Left cardiac atrium (tissue), 4 donors: ENCODE measurements around the gene KCNB1. TPM values are rescaled to one million over a fixed set of nuclear protein-coding genes. Genes with fewer than 3 reads are reported as not detected.

Experiments
- ATAC-seq, 2 donors: fragments of 200-7000 bp; cut with Tn5 transposase; one replicate each; pipeline ENCODE4 v1.9.1; 2020; ENCODE audit warnings: mild to moderate bottlenecking in 2 of 2, moderate library complexity in 2 of 2
- DNase-seq: peaks from one replicate; pipeline ENCODE4 v3.0.0-alpha.2; 2020
- intact Hi-C, 2 donors: fragments of 100-400 bp; cut with DNase I; formaldehyde crosslinking; loops; one replicate each; pipeline versions ENCODE4 v1.14.1 to v1.15.1; 2022 to 2023
- total RNA-seq, 2 donors: library from RNA; stranded (reverse); fragmentation: NEBNext Ultra II Directional; extraction: Animal tissue kit (Norgen Biotek cat#: 25700); gene quantifications; one replicate each; pipeline ENCODE4 v1.2.1, GENCODE V29; 2021
- donor health status: DM: no; HTN: yes; CAD: no.
- donor health status: DM: no; HTN: yes; CAD: no; lungs with severe emphysema.
- donor health status: DM: yes; HTN: yes; CAD: no.
- donor health status: Dilated cardiomyopathy.

KCNB1 gene
- total RNA-seq, 2 donors from 2014 or later: 2.0 to 2.1 TPM

- intact Hi-C loops: loop anchor here (5.0 to 10.0 kb wide), 2 partner anchors 100 to 103 kb away; partner anchors contain the start of gene KCNB1 (in 2 of the 2)
- ATAC-seq: peak; percentile 85 to 88
- DNase-seq: peak; percentile 78
These were observed 100.6 kb downstream of the KCNB1 start for GRCh38 chr20:49381558-49382493.

- ATAC-seq (no peak), DNase-seq (no peak)
- intact Hi-C loops: loop anchor here (5.0 to 10.0 kb wide), 2 partner anchors 102 to 104 kb away; partner anchors contain the start of gene KCNB1 (in 2 of the 2)
These were observed 102.1 kb downstream of the KCNB1 start for GRCh38 chr20:49380337-49380780.

- no peak for DNase-seq
- no peak for ATAC-seq
- intact Hi-C loops: no loop called here
These were observed 103.1 kb downstream of the KCNB1 start for GRCh38 chr20:49379338-49379737.

GRCh38 chr20:49377326-49377725, 105.1 kb downstream of the KCNB1 start:
- intact Hi-C loops: no loop called here
- ATAC-seq (no peak), DNase-seq (no peak)

- intact Hi-C loops: no loop called here
- ATAC-seq: no peak
- no peak for DNase-seq
These were observed 107.3 kb downstream of the KCNB1 start for GRCh38 chr20:49375170-49375569.

- ATAC-seq (no peak), DNase-seq (no peak)
- intact Hi-C loops: no loop called here
These were observed 110.3 kb downstream of the KCNB1 start for GRCh38 chr20:49372095-49372734.

GRCh38 chr20:49368596-49368995, 113.9 kb downstream of the KCNB1 start:
- ATAC-seq (no peak), DNase-seq (no peak)
- intact Hi-C loops: no loop called here

- intact Hi-C loops: no loop called here
- no peak for DNase-seq
- no peak for ATAC-seq
These were observed 115.4 kb downstream of the KCNB1 start for GRCh38 chr20:49367113-49367512.

- ATAC-seq (no peak), DNase-seq (no peak)
- intact Hi-C loops: no loop called here
These were observed 115.8 kb downstream of the KCNB1 start for GRCh38 chr20:49366687-49367086.

GRCh38 chr20:49361862-49362660, 120.4 kb downstream of the KCNB1 start:
- DNase-seq: no peak
- intact Hi-C loops: no loop called here
- ATAC-seq: no peak

- intact Hi-C loops: no loop called here
- no peak for DNase-seq
- no peak for ATAC-seq
These were observed 122.1 kb downstream of the KCNB1 start for GRCh38 chr20:49360242-49360968.

- ATAC-seq (no peak), DNase-seq (no peak)
- intact Hi-C loops: no loop called here
These were observed 125.8 kb downstream of the KCNB1 start for GRCh38 chr20:49356676-49357075.

GRCh38 chr20:49354673-49355072, 127.8 kb downstream of the KCNB1 start:
- ATAC-seq (no peak), DNase-seq (no peak)
- intact Hi-C loops: no loop called here

GRCh38 chr20:49353348-49353747, 129.1 kb downstream of the KCNB1 start:
- ATAC-seq: no peak
- DNase-seq: no peak
- intact Hi-C loops: no loop called here

- DNase-seq (no peak), ATAC-seq (no peak)
- intact Hi-C loops: no loop called here
These were observed 129.7 kb downstream of the KCNB1 start for GRCh38 chr20:49352751-49353150.

GRCh38 chr20:49351775-49352174, 130.7 kb downstream of the KCNB1 start:
- DNase-seq (no peak), ATAC-seq (no peak)
- intact Hi-C loops: no loop called here

GRCh38 chr20:49349694-49350252, 132.7 kb downstream of the KCNB1 start:
- ATAC-seq (peak in 1 of 2 donors; percentile 65), DNase-seq (peak; percentile 32)
- intact Hi-C loops: no loop called here

- no peak for ATAC-seq
- DNase-seq: no peak
- intact Hi-C loops: no loop called here
These were observed 133.4 kb downstream of the KCNB1 start for GRCh38 chr20:49349078-49349477.

- no peak for DNase-seq
- no peak for ATAC-seq
- intact Hi-C loops: no loop called here
These were observed 133.9 kb downstream of the KCNB1 start for GRCh38 chr20:49348563-49348962.
